NCI-H1105 treated with DMSO at 0.1 percent for 48 hours (cell line): ENCODE data around the gene SMIM38.

ENCODE experiments used
- DNase-seq: peaks from one replicate; lab custom pipeline; 2025; lab: John Stamatoyannopoulos, UW

The SMIM38 gene

DNA sequence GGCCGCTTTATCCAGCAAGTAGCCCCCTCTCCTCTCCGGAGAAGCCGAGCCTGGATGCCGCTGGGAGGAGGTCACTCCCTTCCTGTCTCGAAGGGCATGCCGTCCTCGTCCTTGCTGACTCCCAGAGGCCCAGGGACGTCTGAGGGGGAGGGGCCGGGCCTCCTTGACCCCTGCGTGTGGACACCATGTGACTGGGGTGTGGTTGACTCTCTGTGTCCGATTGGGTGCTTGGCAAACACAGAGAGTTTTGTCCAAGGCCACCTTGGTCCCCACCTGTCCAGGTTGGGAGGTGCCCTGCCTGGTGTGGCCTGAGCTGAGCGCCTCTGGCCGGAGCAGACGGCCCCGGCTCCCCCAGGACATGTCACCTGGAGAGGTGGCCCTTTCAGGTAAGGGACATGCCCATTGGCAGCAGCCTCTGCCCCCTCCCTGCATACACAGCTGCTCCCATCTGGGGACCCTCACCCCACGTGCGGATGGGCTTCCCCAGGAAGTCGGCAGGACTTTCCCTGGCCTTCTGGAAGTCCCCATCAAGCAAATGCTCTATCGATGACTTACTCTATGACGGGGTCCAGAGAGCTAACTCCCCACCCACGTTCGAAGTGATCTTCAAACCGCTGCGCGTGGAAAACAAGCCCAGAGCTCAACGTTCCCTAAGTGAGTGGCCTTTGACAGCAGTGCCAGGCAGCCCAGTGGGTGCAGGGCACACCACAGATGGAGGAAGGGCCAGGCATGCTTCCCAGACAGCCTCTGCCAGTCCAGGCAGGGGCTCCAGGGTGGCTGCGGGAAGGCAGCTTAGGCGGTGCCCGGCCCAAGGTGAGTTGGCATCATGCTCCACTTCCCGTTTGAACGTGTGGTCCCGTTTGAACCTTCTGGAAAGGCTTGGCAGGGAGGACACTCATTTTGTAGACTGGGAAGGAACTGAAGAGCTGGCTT is at the start of gene SMIM38:
TSS of gene SMIM38 (plus strand) at position 634 of the 933 bp plus-strand sequence. CDS start 1,912 bp downstream, outside the sequence.
- DNase-seq, result no peak

DNA sequence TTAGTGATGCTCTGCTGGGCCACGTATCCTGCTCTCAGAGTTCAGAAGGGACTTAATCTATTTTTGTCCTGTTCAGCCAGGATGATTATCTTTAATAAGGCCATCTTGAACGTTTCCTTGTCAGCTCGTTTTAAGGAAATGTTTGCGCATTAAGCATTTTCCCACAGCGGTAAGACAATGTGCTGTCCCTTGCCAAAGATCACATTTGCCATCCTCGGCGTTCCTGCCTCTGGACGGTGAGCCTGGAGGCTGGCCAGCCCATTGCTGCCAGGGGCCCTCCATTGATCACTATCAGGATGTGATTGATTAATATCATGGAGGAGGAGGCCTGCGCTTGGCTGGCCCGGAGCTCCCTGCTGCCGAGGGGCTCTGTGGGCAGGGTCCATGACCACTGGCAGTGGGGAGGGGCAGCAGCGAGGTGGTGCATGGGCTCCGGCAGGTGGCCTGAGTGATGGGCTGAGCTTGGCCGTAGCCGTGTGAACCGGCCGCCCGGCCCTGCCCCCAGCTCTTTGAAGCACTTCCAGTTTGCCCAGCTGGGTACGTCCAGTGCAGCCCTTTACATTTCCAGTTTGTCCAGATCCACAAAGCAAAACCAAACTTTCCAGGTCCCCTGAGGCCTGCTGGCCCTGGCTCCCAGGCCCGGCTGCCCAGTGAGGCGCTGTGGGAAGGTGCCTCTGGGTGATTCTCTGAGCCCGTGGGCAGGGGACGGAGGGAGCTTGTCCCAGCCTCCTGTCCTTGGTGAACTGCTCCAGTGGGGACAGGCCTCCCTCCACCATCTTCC is 49.5 kb upstream of the SMIM38 start:
- no peak for DNase-seq

DNA sequence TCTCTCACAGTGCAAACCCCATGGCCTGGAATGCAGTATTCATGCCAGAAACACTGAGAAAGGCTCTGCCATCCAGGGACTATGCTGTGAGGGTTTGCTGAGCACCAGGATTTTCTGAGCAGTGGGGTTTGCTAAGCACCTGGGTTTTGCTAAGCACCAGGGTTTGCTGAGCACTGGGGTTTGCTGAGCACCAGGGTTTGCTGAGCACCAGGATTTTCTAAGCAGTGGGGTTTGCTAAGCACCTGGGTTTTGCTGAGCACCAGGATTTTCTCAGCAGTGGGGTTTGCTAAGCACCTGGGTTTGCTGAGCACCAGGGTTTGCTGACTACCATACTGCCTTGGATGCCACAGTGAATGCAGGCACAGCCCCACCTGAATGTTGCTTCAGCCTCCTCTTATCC is 48.3 kb upstream of the SMIM38 start:
- no peak for DNase-seq

DNA sequence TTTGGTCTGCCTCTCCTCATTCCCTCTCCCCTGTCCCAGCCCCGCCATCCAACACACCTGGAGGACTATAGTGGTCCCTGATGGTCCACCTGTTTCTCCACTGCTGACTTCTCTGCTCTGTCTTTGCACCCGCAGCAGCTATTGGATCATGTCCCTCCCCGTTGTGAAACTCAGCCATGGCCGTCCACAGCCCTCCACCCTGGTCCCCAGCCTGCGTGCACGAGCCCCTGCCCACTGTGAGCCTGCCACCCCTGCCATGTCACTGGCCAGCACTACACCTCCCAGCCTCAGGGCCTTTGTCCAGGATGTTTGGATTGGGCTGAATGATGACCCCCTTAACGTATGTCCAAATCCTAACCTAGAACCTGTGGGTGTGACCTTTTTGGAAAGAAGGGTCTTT is 47.7 kb upstream of the SMIM38 start:
- no peak for DNase-seq

DNA sequence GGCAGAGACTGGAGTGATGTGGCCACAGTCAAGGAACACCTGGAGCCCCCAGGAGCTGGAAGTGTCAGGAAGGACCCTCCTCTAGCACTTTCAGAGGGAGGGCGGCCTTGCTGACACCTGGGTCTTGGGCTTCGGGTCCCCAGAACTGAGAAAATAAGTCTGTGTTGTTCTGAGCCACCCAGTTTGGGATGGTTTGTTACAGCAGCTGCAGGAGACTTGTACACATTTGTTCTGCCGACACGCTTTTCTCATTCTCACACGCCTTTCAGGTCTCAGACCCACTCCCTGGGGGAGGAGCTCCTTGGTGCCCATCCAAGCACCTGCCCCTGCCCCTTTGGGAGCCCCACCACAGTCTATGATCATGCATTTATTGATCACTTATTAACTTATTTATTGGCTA is 47.2 kb upstream of the SMIM38 start:
- no peak for DNase-seq

DNA sequence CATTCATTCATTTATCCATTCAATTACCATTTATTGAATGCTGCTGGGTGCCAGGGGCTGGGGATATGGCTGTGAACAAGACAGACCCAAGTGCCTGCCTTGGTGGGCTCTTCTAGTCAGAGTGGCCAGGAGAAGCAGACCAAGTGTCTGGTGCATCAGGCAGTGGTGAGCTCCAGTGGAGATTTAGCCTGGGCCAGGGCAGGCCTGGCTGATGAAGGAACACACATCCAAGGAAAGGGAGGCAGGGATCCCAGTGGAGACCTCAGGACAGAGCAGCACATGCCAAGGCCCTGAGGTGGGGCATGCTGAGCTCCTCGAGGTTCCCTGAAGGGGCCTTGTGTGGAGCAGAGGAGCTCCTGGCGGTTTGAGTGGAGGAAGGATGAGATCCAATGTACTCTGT is 46.6 kb upstream of the SMIM38 start:
- DNase-seq, result no peak

DNA sequence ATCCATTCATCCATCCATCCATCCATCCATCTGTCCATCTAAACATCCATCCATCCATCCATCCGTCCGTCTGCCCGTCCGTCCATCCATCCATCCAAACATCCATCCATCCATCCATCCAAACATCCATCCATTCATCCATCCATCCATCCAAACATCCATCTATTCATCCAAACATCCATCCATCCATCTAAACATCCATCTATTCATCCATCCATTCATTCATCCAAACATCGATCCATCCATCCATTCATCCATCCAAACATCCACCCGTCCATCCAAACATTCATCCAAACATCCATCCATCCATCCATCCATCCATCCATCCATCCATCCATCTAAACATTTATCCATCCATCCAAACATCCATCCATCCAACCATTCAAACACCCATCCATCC is 45.3 kb upstream of the SMIM38 start:
- no peak for DNase-seq

DNA sequence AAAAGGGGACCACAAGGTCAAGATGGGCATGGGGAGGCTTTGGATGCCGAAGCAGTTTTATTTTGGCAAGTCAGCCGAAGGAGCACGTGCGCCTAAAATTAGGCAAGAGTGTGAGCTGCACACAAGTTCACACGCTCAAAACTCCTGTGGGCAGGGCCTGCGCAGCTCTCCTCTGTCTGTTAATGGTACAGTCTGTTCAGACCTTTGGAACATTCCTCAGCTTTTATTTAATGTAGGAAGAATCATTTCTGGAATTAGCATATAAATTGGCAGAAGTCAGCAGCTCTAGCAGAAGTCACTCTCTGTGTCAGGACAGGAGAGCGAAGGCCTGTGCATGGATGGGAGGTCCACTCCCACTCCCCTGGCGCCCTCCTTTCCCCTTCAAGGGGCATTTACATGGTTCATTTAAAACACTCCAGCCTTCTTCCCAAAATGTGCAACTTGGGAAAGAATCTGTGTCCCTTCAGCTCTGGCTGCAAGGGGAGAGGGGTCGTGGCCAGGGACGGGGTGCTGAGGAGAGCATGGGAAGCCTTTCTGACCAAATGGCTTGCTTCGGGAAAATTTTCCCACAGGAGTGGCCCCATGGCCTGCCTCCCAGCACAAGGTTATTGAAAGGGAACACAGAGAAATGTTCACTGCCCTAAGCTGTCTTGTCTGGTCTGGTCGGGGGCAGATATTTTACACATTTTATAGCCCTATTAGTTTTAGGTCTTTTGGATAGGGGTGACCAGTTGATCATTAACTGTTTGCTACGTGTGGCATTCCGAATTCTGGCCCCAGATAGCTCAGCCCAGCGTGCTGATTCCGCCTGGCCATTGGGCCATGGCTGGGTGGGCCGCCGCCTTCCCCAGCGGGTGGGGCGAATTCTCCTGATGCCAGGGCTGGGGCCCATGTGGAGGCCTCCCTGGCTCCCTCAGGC is 43.9 kb upstream of the SMIM38 start:
- DNase-seq, result no peak

DNA sequence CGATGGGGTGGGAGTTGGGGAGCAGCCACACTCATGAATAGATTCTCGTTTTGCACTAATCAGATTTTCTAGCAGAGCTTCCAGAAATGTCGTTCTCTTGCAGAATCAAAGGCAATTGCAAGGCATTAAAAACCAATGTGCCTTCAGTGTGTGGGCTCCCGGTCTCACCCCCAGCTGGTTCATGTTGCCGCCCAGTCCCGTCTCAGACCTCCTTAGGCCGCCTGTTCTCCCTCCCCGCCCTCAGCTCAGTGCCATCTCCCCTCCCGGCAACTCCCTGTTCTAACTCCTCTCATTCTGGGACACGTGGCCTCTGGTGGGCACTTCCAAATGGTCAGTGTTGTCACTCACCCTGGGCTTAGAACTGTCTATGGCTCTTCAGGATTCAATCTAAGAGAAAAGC is 42.5 kb upstream of the SMIM38 start:
- no peak for DNase-seq

DNA sequence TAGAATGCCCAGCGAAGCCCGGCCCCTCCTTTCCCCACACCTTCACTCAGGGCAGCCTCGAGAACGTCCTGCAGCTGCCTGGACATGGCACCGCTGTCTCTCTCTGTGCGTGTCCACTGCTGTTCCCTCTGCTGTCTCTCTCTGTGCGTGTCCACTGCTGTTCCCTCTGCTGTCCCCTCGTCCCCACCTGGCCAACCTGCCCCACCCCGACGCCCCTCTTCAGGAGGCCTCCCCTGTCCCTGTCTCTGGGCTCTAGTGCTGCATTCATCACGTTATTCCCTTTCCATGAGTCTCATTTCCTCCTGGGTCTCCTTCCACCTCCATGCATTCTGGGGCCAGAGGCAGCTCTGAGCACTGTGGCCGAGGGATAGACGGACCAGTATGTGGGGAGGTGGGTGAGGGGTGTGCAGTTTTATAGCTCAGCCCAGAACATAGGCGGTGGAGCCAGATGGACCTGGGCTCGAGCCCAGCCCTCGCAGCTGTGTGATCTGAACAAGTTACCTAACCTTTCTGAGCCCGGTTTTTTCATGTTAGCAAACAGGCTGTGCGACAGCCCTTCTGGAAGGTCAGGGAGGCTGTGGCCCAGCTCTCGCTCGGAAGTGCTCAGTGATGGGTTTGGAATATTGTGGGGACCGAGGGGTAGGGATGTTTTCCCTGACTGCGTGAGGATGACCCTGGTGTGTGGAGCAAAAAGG is 41.9 kb upstream of the SMIM38 start:
- DNase-seq, result no peak

DNA sequence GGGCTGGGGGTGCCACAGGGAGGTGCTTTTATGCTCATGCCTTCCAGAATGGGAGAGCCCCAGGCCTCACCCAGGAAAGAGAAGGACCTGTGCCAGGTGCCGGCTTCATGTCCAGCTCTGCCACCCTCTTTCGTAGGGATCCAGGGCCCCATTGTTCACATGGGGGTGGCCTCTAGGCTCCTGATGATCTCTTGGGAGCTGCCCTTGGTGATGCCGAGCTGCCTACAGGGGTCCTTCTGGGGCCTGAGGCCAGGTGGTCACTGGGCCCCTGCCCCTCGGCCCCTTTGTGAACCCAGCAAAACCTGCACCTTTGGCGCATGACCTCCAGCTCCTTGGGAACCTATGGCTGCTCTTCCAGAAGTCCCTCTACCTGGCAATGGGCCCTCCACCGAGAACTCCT is 41.4 kb upstream of the SMIM38 start:
- no peak for DNase-seq

DNA sequence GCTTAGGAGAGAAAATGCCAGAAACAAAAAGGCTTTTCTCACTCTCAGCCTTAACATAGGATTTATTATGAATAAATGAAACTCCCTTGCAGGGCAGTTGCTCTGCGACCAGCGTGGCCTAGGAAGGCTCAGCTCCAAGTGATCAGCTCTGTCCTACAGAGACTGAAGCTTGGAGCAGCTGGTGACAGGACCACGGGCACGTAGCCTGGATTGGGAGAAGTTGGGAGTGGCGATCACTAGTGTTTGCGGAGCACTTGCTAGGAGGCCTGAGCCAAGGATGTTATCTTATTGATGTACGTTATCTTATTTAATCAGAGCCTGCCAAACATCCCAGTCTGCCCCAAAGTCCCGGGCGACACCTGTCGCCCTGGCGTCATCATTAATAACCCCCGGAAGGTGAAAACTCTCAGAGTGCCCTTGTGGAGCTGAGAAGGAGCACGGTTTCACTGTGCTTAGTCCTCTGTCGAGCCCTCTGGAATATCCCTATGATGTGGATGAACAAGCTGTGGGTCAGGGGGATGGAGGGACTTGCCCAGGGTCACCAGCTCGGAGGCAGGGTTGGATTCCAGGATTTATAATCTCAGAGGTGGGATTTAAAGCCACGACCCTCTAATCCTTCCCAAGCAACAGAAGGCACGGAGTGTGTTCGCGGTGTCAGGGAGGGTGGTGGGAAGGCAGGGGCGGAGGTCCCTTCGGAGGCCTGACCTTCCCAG is 40.8 kb upstream of the SMIM38 start:
- no peak for DNase-seq

DNA sequence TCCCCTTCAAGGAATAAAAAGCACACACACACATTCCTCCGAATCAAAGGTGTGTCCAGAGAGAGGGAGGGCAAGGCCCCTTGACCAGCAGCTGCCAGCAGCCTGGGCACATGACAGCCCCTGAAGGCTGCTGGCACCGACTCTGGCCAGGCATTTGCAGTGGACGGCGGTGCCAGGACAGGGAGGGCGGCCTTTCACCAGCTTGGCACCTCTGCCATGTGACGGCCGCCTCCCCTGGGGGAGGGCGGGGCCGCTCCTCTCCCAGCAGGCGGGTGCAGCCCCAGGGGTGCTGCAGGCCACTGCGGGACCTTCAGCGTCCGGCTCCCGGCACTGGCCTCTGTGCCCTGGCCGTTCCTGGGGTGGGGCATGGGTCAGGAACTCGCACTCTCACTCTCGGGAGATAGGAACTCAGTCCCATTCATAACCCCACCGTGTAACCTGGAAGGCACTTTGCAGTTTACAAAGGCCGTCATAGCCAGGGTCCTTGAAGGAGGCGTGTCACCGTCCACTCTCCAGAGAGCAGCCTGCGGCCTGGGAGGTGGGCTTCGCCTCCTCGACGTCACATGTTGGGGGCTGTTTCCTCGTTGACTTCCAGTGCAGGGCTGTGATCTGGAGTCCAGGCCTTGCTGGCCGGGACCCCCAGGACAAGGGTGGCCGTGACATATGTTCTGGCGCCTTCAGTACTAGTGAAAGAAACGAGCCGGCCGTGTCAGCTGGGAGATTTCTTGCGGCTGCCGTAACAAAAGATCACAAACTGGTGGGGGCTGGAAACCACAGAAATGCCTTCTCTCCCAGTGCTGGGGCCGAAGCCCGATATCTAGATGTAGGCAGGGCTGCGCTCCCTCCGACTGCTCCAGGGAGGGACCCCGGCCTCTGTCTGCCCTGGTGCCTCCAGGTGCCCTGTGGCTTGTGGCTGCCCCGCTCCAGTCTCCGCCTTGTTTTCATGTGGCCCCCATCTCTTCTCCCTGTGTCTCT is 39.9 kb upstream of the SMIM38 start:
- DNase-seq, result no peak

DNA sequence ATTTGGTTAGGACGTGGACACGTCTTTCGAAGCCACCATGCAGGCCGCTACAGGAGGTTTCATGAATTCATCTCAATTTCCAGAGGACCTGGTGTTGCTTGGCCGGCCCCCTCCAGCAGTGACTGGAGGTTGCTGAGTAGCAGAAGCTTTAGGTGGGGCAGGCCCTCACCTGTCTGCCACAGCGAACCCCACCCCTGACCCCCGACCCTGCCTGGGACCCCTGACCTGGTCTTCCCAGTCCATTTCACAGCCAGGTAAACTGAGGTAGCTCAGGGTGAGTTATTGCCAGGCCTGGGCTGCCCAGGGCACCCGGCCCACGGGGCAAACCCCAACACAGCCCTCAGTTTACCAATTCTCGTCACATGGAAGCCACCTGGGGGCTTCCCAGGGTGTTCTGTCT is 39.1 kb upstream of the SMIM38 start:
- DNase-seq, result no peak

DNA sequence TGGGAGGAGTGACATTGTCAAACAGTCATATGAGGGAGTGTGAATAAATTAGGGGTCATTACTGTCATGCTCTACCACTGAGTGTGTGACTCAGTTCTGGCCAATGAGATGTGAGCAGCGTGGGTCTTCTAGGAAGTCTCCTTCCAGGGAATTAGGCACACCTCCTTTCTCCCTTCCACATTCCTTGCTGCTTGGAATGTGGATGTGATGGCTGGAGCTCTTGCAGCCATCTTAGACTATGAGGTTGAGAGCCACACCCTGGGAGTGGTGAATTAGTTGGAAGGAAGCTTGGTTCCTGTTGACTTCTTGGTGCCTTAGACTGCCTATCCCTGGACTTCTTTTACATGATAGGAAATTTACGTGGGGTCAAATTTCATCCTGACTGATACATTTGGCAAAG is 36.5 kb upstream of the SMIM38 start:
- no peak for DNase-seq

DNA sequence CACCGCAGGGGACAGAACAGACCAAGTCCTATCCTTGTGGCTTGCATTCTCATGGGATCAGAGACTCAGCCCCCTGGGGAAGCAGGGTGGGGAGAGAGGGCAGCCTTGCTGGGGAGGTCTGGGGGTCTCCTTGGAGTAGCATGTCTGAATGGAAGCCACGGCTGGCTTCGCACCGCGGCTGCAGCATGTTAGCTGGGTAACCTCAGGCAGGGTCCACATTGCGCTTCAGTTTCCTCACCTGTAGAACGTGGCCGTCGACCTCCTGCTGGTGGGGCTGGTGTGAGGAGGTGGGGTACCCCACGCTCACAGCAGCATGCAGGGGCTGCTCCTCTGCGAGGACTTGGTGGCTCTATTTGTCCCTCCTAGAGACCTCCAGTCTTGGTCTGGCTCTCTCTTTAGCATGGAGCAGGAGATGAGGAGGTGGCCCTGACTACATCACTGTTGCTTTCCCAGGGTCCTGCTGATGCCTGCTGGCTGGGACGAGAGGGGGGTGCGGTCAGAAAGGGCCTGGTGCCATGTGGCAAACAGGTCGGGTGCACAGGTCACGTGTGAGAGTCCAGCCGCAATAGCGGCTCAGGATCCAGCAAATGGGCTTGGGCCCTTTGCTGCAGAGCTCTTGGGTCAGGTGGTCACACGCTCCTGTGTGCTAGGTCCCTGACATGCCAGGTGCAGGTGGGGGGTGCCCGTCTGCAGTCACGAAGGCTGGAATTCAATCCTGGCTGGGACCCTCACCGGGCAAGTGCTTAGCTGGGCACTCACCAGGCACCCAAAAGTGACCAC is 35.4 kb upstream of the SMIM38 start:
- DNase-seq, result no peak

DNA sequence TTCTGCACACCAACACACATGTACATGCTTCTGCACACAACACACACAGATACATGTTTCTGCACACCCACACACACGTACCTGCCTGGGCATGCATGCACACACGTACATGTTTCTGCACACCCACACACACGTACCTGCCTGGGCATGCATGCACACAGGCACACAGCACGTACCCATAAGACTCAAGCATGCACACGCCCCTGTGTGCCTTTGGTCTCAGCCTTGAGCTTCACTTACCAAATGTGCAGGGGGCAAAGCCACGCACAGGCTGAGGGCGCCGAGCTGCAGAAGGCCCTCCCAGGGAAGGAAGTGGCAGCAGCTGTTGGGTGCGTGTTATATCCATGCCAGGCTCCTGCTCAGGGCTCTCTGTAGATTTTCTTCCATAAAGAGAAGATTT is 34.7 kb upstream of the SMIM38 start:
- no peak for DNase-seq

DNA sequence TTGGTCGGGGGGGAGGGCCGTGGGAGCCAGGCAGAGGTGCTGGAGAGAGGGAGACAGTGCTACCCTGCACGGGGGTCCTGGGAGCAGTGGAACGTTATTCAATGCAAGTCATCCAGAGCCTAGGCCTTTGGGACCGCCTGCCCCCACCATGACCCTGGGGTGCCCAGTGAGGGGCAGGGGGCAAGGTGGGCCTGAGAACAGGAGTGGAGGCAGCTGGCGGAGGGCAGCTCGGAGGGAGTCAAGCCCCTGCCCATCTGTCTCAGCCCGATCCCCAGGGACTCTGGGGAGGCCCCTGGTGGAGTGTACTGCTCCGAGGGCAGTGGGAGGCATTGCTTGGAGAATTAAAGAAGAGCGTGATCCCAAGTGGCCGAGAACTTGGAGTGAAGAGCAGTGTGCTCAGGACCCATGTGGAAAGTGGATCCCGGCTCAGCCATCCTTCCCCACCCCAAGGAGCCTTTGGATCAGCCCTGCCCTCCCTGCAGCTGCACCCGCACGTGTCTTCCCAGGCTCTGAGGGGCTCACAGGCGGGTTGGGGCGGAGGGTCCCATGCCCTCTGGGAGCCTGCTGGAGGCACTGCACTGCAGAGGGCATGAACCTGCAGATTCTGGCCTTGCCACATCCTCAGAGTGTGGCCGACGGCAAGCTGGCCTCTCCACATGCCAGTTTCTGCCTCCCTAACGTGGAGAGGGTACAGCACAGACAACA is 34.0 kb upstream of the SMIM38 start:
- DNase-seq, result no peak
